OCI-LY3 (cell line): Measurements from ENCODE around the gene PIWIL4.

ENCODE experiments used
- EZH2phosphoT487 ChIP-seq: fragments of 200-600 bp; shearing (Covaris generic); IDR thresholded peaks from 2 replicates; pipeline ENCODE4 v1.6.1; 2018; ENCODE audit warnings: antibody characterized with exemption, mixed run types, low read depth
- TF ChIP-seq, protein P1 (sequence below): fragments of 200-600, 300-600 bp; sonication (generic); IDR thresholded peaks from 2 replicates; pipeline ENCODE4 v1.5.1; 2014; ENCODE audit warnings: antibody characterized with exemption, low read length, low read depth

DNA sequence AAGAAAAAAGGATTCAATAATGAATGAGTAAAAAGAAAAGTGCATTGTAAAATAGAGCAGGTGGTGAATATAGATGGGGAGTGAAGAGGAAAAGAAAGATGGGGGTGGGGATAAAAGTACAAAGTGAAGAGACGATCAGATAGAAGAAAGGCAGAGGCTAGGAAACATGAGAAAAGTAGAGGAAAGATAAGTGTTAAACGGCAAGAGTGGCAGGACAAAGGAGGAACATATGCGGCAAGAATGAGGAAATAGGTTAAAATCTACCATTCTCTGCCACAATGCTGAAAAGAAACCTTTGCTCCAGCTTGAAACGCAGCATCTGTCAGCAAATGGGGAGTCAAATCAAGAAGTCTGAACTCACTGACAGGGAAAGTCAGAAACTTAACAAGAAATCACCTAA, 16.7 kb upstream of the PIWIL4 start:
- no peak for TF ChIP-seq EZH2phosphoT487
- TF ChIP-seq, protein P1, sequence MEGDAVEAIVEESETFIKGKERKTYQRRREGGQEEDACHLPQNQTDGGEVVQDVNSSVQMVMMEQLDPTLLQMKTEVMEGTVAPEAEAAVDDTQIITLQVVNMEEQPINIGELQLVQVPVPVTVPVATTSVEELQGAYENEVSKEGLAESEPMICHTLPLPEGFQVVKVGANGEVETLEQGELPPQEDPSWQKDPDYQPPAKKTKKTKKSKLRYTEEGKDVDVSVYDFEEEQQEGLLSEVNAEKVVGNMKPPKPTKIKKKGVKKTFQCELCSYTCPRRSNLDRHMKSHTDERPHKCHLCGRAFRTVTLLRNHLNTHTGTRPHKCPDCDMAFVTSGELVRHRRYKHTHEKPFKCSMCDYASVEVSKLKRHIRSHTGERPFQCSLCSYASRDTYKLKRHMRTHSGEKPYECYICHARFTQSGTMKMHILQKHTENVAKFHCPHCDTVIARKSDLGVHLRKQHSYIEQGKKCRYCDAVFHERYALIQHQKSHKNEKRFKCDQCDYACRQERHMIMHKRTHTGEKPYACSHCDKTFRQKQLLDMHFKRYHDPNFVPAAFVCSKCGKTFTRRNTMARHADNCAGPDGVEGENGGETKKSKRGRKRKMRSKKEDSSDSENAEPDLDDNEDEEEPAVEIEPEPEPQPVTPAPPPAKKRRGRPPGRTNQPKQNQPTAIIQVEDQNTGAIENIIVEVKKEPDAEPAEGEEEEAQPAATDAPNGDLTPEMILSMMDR = no peak
